HG02610 (cell line): Measurements from ENCODE around the gene SLC6A12.

Experiments
- ATAC-seq: cut with Tn5 transposase; IDR thresholded peaks from one replicate; pipeline ENCODE4 v1.9.1; 2021; ENCODE audit warnings: mild to moderate bottlenecking, moderate library complexity; ENCODE audit not compliant: unreplicated experiment

Gene SLC6A12

GRCh38 chr12:180445-180844, 33.5 kb downstream of the SLC6A12 start:
- ATAC-seq = peak; percentile 58

DNA sequence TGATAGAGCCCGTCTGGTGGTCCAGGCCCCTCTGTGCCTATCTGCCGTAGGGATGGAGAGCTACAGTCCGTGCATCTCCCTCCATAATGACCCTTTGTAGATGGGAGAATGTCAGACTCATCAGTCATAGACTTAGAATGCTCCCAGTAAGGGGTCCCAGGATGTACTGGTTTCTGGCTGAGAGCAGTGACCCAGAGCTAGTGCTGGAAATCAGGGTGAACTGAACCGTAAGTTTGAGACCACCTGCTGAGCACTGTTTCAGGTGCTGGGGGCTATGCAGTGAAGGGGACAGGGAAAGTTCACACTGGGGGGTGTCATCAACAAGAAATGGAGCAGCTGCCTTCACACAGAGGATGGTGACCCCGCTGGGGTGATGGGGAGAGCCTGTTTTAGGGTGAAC, 34.1 kb downstream of the SLC6A12 start:
- ATAC-seq = no peak

- ATAC-seq = no peak
Measured at GRCh38 chr12:179131-179884, 34.6 kb downstream of the SLC6A12 start.

DNA sequence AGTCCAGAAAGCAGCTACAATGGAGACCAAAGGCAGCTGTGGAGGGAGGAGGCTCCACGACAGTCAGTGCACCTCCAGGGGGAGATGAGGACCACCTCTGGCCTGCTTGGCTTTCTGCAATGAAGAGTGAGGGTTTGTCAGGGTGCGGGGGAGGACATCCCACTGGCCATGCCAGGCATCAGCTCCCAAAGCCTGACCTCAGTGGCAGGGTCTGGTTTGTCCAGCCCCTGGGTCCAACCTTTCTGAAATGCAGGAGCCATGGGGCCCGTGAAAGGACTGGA, 35.2 kb downstream of the SLC6A12 start:
- no peak for ATAC-seq

- no peak for ATAC-seq
Measured at GRCh38 chr12:177980-178828, 35.8 kb downstream of the SLC6A12 start.

DNA sequence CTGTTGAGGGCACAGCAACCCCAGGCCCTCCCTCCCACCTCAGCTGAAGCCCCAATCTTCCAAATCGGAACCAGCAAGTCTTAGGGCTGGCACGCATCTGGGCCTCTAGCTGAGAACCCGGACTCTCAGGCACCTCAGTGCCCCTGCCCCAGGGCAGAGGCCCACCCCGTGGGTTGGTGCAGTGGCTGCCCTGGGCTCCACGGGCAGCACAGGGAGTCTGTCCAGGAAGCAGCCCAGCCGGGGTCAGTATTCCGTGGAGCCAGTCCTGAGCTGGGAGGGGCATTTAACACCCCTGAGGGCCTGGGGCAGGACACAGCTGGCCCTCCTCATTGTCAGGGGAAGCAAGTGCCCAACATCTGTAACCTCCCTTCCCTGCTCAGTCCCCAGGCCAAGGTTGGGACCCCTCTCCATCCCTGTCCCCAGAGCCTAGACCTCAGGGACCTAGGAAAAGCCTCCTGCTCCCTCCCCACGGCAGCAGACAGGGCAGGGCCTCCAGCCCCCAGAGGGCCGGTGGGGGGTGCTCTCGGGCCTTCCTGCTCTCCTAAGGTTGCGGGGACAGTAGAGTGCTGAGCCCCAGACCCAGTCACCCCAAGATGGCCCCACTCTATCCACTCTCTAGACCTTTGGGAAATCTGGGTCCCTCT, 36.5 kb downstream of the SLC6A12 start:
- no peak for ATAC-seq

DNA sequence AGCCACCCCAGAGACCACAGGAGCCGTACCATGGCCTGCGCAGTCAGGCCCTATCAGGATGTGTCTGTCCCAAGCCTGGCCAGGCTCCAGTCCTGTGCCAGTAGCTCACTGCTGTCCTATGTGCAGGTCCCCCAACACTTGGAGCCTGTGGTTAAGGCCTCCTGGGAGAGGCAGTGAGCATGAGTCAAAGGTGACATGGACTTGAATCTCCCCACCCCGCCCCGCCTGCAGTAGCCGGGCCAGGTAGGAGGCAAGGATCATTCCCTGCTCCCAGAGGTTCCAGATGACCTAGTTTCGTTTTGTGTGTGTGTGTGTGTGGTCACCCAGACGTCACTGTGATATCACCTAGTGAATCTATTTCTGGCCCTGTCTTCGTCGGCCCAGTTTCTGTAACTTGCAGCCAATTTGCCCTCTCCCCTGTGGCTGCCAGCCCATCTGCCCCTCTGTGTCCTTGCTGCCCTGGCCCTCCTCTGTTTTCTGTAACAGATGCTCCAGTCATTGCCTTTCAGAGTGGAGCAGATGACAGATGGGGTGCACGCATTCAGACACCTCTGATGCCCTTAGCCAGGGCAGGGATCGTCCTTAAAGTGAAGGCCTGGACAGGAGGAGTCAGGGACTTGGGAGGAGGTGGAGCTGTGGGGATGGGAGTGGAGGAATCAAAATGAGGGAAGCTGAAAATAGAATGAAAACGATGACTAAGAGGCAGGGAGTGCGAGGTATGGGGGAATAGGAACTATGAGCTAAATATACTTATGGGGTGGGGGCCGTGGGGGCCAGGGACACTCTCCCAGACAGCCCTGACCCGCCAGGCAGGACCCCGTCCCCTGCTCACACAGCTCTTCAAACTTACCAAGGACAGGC, 37.4 kb downstream of the SLC6A12 start:
- no peak for ATAC-seq

DNA sequence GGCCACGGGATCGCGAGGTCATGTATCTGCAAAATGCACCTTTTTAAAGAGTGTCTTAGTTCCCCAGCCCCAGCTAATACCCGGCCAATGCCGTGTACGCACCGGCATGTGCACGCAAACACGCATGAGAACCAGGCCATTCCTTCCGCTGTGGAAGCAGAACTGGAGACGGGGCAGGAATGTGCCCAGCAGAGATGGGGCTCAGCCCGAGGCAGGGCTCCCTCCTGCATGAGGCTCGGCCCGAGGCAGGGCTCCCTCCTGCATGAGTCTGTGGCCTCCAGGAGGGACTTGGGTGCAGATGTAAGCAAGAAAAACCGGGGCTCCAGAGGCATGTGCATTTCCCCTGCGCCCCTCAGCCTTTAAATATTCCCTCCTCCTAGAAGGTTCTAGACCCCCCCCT, 38.2 kb downstream of the SLC6A12 start:
- no peak for ATAC-seq

DNA sequence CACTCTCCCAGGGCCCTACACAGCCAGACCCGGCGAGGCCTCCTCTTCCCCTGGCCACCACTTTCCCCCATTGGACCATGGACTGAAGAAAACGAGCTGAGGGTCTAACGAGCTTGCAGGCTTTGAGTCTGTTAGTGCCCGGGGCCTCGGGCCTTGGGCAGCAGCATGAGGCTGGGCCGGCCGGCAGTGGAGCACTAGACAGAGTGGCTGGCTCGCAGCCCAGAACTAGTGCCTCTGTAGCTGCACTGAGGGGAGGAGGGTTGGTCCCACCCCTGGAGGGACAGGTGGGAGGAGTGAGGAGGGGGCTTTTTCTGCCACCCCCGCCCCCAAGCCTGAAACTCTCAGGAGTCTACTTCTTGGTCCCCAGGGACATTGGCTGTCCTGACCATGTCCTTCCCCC, 38.7 kb downstream of the SLC6A12 start:
- ATAC-seq = no peak

- no peak for ATAC-seq
Measured at GRCh38 chr12:174596-174995, 39.4 kb downstream of the SLC6A12 start.

DNA sequence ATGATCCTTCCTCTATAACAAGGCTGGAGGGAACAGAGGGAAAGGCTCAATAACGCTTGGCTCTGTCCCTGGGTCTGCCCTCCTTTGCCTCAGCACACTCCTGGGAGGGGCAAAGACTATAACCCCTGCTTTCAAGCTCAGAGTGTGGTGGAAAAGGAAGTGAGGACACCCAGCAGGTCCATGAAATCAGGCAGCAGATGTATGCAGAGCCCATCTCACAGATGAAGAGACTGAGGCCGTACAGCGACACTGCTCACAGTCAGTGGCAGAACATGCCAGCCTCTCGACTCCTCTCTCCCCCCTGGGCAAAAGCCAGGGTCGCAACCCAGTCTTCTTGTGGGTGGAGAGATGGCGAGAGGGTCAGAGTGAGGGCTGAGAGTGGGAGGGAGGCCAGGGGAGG, 39.8 kb downstream of the SLC6A12 start:
- ATAC-seq = no peak

- no peak for ATAC-seq
Measured at GRCh38 chr12:172732-173161, 41.2 kb downstream of the SLC6A12 start.

DNA sequence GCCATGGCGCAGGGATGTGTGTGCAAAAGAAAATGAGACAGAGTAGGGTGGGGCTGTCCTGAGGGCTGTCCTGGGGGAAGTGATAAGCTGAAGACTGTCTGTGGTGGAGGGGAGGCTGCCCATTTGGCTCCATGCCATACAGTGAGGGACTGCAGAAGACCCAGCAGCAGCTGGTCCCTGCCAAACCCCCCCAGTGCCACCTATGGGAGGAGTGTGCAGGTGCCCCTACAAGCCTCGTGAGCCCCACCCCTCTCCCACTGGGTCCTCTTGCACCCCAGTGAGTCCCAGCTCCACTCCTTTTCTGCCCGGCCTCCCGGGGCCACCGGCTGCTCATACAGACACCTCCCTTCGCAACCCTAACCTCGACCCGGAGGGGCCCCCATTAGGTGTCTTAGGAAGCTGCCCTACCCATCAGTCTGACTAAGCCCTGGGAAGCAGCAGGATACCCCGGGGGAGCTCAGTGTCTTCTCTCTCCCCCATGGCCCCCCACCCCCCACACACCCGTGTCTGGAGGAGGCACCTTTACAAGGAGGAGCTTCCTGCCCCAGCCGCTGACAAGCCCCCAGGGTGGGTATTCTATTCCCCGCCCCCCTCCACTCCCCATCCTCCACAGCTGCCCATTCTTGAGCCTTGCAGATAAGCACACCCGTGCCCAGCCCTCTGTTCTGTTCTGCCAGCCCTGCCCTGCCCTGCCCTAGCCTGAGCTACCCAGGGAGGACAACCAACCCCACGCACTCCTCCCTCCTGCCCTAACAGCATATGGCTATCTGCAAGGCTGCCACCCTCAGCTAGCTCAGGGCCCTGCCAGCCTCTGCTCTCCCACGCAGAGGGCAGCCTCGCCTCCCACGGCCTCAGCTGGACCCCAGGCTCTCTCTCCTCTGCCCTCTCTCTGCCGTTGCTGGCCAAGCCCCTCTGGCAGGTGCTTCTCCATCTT, 41.9 kb downstream of the SLC6A12 start:
- ATAC-seq = no peak

DNA sequence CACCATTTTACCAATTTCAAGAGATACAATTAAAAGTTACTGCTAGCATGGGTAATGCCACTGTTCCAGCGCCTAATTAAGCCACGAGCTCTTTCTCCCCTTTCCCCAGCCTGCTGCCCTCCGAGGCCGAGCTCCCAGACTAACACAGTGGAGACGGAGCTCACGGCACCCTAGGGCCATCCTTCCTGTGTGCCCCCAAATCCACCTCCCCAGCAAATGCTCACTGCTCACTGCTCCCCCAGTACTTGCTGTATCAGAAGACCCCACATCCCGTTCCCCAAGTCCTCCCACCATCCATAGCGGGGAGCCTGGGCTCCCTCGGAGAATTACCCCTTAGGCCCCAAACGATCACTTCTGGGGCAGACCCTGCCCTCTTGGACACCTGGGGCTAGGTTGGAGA, 42.7 kb downstream of the SLC6A12 start:
- ATAC-seq = no peak

DNA sequence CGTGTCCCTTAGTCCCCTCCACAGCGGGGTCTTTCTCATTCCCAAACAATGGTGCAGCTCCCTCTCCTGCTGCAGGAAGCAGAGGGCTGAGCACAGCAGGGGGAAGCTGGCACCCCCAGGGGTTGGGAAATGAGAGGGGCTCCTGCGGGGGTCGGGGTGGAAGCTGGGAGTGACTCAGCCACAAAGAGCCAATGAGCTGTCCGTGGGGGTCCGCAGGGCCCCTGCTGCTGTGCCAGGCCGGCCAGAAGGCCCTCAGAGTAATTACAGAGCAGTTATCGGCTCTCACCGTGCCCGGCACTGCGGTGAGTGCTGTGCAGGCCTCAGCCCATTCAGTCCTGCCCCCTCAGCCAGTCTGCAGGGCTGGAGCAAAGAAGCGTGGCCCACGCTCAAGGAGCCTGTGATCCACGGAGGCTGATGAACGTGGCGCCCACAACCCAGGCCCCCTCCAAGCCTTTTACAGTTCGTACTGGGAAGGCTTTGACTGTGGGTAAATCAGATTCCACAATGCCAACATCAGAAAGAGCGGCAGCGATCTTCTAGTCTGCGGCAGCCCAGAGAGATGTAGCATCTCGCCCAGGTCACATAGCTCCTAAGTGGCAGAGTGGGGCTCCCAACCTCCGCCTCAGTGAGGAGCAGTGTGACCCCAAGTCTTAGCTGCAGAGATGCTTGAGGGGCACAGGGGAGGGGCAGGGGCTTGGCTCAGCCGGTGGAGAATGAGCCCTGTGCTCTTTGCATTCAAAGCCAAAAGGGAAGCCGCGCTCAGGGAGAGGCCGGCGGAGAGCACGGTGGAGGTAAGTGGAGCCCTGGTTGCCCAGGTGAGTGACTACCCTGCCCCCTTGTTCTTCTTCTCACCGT, 43.4 kb downstream of the SLC6A12 start:
- no peak for ATAC-seq

- ATAC-seq = no peak
Measured at GRCh38 chr12:169528-170370, 44.2 kb downstream of the SLC6A12 start.

DNA sequence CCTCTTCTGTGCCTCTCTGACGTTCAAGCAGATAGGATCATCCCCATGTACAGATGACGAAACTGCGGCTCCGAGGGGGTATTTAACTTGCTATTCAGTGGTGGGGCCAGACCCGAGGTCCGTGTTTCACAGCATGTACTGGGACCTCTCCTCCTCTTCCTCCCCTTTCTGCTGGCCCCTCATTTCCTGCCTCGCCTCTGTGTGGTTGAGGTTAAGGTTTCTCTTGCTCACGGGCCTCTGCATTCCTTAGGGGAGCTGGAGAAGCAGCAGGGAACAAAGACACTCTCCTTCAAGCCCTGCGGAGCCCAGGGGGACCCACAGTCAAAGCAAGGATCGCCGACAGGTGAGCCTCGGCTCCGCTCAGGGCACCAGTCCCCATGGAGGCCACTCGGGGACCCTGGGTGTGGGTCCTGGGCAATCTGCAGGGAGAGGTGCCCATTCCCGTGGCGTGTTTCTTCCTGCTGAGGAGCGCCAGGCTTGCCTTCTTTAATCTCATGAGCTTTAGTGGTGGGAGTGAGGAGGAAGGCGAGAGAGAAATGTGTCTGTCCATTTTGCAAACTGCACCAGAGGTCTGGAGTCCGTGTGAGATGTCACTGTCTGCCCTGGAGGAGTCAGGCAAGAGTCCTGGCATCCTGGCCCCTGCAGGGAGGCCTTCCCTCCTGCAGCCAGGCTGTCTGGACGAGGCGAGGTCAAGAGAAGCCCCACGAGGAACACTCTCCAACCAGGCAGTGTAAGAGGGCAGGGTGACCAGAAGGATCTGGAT, 45.0 kb downstream of the SLC6A12 start:
- no peak for ATAC-seq
